HG03045 (cell line): ENCODE data around the gene PPP1R17.

Experiments used
- ATAC-seq: cut with Tn5 transposase; IDR thresholded peaks from one replicate; pipeline ENCODE4 v1.9.1; 2021; ENCODE audit warnings: mild to moderate bottlenecking, moderate library complexity; ENCODE audit not compliant: unreplicated experiment

PPP1R17 gene

GRCh38 chr7:31695859-31696614 lies 9.0 kb downstream of the PPP1R17 start:
- no peak for ATAC-seq

GRCh38 chr7:31699050-31699449 lies 12.0 kb downstream of the PPP1R17 start:
- no peak for ATAC-seq

GRCh38 chr7:31702354-31702753 lies 15.3 kb downstream of the PPP1R17 start:
- ATAC-seq, result no peak

GRCh38 chr7:31705377-31705776 lies 18.4 kb downstream of the PPP1R17 start:
- ATAC-seq, result no peak

- no peak for ATAC-seq
Measured at GRCh38 chr7:31707089-31707488, 20.1 kb downstream of the PPP1R17 start.

GRCh38 chr7:31710171-31710570 lies 23.2 kb downstream of the PPP1R17 start:
- ATAC-seq, result no peak

- no peak for ATAC-seq
Measured at GRCh38 chr7:31716355-31716754, 29.3 kb downstream of the PPP1R17 start.

- ATAC-seq, result no peak
Measured at GRCh38 chr7:31720366-31720765, 33.4 kb downstream of the PPP1R17 start.

GRCh38 chr7:31724696-31725095 lies 37.7 kb downstream of the PPP1R17 start:
- ATAC-seq, result no peak

- ATAC-seq, result no peak
Measured at GRCh38 chr7:31729195-31729804, 42.3 kb downstream of the PPP1R17 start.

GRCh38 chr7:31734456-31734855 lies 47.4 kb downstream of the PPP1R17 start:
- ATAC-seq, result no peak

GRCh38 chr7:31735991-31736982 lies 49.3 kb downstream of the PPP1R17 start:
- no peak for ATAC-seq

GRCh38 chr7:31741852-31742251 lies 54.8 kb downstream of the PPP1R17 start:
- ATAC-seq, result no peak

- peak; percentile 67 for ATAC-seq
Measured at GRCh38 chr7:31744294-31744874, 57.4 kb downstream of the PPP1R17 start.

GRCh38 chr7:31747553-31747952 lies 60.5 kb downstream of the PPP1R17 start:
- ATAC-seq, result no peak

- no peak for ATAC-seq
Measured at GRCh38 chr7:31748084-31748483, 61.1 kb downstream of the PPP1R17 start.

GRCh38 chr7:31751726-31752125 lies 64.7 kb downstream of the PPP1R17 start:
- ATAC-seq, result no peak
